ENCODE results near the gene CHD3. TPM values are rescaled to one million over a fixed set of nuclear protein-coding genes. Genes with fewer than 3 reads are reported as not detected.

The CHD3 gene
- total RNA-seq, 4 donors from 2014 or later = 47.0 to 77.6 (median 57.3) TPM

DNA sequence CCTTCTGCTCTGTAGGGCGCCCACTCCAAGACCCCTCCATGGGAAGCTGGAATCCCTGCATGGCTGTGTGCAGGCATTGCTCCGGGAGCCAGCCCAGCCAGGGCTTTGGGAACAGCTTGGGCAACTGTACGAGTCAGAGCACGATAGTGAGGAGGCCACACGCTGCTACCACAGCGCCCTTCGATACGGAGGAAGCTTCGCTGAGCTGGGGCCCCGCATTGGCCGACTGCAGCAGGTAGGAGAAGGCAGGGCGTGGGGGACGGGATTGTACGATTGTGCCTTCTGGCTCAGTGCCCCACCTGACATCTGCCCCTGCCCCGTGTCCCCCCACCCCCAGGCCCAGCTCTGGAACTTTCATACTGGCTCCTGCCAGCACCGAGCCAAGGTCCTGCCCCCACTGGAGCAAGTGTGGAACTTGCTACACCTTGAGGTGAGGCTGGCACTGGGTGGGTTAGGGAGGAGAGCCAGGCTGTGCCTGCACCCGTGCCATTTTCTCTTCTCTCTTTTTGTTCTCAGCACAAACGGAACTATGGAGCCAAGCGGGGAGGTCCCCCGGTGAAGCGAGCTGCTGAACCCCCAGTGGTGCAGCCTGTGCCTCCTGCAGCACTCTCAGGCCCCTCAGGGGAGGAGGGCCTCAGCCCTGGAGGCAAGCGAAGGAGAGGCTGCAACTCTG is 42.4 kb upstream of the CHD3 start:
- TF ChIP-seq, protein P1, sequence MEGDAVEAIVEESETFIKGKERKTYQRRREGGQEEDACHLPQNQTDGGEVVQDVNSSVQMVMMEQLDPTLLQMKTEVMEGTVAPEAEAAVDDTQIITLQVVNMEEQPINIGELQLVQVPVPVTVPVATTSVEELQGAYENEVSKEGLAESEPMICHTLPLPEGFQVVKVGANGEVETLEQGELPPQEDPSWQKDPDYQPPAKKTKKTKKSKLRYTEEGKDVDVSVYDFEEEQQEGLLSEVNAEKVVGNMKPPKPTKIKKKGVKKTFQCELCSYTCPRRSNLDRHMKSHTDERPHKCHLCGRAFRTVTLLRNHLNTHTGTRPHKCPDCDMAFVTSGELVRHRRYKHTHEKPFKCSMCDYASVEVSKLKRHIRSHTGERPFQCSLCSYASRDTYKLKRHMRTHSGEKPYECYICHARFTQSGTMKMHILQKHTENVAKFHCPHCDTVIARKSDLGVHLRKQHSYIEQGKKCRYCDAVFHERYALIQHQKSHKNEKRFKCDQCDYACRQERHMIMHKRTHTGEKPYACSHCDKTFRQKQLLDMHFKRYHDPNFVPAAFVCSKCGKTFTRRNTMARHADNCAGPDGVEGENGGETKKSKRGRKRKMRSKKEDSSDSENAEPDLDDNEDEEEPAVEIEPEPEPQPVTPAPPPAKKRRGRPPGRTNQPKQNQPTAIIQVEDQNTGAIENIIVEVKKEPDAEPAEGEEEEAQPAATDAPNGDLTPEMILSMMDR (IDR thresholded peaks at IDR 0.05) = no peak
- no peak for ATAC-seq (ENCODE audit: low FRiP score)
- no peak for DNase-seq (ENCODE audit: low spot score)

DNA sequence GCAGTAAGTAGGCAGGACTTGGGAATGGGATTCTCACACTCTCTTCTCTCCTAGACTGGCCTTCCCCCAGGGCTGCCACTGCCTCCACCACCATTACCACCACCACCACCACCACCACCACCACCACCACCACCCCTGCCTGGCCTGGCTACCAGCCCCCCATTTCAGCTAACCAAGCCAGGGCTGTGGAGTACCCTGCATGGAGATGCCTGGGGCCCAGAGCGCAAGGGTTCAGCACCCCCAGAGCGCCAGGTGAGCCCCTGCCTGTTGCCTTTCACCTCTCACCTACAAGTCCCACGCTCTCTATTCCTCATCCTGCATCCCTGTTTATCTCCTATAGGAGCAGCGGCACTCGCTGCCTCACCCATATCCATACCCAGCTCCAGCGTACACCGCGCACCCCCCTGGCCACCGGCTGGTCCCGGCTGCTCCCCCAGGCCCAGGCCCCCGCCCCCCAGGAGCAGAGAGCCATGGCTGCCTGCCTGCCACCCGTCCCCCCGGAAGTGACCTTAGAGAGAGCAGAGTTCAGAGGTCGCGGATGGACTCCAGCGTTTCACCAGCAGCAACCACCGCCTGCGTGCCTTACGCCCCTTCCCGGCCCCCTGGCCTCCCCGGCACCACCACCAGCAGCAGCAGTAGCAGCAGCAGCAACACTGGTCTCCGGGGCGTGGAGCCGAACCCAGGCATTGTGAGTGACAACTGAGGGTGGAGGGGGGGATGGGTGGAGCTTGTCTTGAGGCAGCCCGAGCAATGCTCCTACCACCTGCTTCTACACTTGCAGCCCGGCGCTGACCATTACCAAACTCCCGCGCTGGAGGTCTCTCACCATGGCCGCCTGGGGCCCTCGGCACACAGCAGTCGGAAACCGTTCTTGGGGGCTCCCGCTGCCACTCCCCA is 41.6 kb upstream of the CHD3 start:
- no peak for ATAC-seq (ENCODE audit: low FRiP score)
- DNase-seq (ENCODE audit: low spot score) = no peak
- TF ChIP-seq, protein P1 (IDR thresholded peaks at IDR 0.05) = no peak

DNA sequence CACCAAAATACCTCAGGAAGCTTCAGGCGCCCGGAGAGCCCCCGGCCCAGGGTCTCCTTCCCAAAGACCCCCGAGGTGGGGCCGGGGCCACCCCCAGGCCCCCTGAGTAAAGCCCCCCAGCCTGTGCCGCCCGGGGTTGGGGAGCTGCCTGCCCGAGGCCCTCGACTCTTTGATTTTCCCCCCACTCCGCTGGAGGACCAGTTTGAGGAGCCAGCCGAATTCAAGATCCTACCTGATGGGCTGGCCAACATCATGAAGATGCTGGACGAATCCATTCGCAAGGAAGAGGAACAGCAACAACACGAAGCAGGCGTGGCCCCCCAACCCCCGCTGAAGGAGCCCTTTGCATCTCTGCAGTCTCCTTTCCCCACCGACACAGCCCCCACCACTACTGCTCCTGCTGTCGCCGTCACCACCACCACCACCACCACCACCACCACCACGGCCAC is 40.4 kb upstream of the CHD3 start:
- DNase-seq (ENCODE audit: low spot score) (no peak), ATAC-seq (ENCODE audit: low FRiP score) (no peak)
- TF ChIP-seq, protein P1 (IDR thresholded peaks at IDR 0.05) = no peak

DNA sequence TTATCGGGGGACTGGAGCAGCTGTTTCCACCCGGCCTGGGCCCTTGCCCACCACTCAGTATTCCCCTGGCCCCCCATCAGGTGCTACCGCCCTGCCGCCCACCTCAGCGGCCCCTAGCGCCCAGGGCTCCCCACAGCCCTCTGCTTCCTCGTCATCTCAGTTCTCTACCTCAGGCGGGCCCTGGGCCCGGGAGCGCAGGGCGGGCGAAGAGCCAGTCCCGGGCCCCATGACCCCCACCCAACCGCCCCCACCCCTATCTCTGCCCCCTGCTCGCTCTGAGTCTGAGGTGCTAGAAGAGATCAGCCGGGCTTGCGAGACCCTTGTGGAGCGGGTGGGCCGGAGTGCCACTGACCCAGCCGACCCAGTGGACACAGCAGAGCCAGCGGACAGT is 39.9 kb upstream of the CHD3 start:
- ATAC-seq (ENCODE audit: low FRiP score) (no peak), DNase-seq (ENCODE audit: low spot score) (no peak)
- TF ChIP-seq, protein P1 (IDR thresholded peaks at IDR 0.05) = no peak

DNA sequence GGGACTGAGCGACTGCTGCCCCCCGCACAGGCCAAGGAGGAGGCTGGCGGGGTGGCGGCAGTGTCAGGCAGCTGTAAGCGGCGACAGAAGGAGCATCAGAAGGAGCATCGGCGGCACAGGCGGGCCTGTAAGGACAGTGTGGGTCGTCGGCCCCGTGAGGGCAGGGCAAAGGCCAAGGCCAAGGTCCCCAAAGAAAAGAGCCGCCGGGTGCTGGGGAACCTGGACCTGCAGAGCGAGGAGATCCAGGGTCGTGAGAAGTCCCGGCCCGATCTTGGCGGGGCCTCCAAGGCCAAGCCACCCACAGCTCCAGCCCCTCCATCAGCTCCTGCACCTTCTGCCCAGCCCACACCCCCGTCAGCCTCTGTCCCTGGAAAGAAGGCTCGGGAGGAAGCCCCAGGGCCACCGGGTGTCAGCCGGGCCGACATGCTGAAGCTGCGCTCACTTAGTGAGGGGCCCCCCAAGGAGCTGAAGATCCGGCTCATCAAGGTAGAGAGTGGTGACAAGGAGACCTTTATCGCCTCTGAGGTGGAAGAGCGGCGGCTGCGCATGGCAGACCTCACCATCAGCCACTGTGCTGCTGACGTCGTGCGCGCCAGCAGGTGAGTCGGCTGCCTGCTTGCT is 39.3 kb upstream of the CHD3 start:
- ATAC-seq (ENCODE audit: low FRiP score) = no peak
- no peak for DNase-seq (ENCODE audit: low spot score)
- TF ChIP-seq, protein P1 (IDR thresholded peaks at IDR 0.05) = no peak

DNA sequence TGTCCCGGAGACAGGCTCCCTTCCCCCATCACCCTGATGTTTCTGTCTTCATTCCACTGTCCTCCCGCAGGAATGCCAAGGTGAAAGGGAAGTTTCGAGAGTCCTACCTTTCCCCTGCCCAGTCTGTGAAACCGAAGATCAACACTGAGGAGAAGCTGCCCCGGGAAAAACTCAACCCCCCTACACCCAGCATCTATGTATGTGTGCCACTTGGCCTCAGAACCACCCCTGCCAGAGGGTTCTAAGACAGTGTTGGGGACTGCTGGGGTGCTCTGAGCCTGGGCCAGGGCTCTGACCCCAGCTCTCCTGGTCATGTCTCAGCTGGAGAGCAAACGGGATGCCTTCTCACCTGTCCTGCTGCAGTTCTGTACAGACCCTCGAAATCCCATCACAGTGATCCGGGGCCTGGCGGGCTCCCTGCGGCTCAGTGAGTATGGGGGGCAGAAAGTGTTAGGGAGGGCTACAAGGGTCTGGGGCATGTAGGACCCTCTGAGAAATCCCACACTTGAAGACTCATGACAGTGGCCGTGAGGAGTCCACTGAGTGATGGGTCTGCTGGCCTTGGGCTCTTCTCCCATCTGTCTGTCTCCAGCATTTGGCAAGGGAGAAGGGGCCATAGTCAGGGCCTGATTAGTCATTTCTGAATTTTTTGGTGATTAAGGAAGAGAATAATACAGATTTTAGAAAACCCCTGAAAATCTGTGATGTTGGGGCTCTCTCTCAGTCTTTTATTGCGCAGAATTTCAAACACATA is 38.7 kb upstream of the CHD3 start:
- ATAC-seq (ENCODE audit: low FRiP score) = no peak
- TF ChIP-seq, protein P1 (IDR thresholded peaks at IDR 0.05) = no peak
- no peak for DNase-seq (ENCODE audit: low spot score)

Measured in omental fat pad (tissue), 4 donors.